GM21447 (cell line): ENCODE measurements around the gene COX7A2.

Experiments used
- ATAC-seq: cut with Tn5 transposase; IDR thresholded peaks from one replicate; pipeline ENCODE4 v1.9.1; 2021; ENCODE audit not compliant: unreplicated experiment

COX7A2 gene

GRCh38 chr6:75201901-75202672 is 41.5 kb downstream of the COX7A2 start:
- ATAC-seq = no peak

- ATAC-seq = no peak
These were observed 42.6 kb downstream of the COX7A2 start for GRCh38 chr6:75201021-75201420.

- ATAC-seq = no peak
These were observed 43.7 kb downstream of the COX7A2 start for GRCh38 chr6:75199889-75200288.

GRCh38 chr6:75196081-75196687 is 47.4 kb downstream of the COX7A2 start:
- ATAC-seq = no peak

- ATAC-seq = no peak
These were observed 55.2 kb downstream of the COX7A2 start for GRCh38 chr6:75188221-75188925.
